22Rv1 (cell line): ENCODE results near the gene TSPAN5.

Source experiments
- CTCF ChIP-seq: fragments of 450-650 bp; IDR thresholded peaks from 2 replicates; pipeline ENCODE4 v1.5.1; 2017; ENCODE audit warnings: mild to moderate bottlenecking
- ZFX ChIP-seq: fragments of 450-650 bp; IDR thresholded peaks from 2 replicates; pipeline ENCODE4 v1.6.1; 2017; ENCODE audit warnings: antibody characterized with exemption, borderline replicate concordance

GRCh38 chr4:98539741-98540140 is 118.7 kb downstream of the TSPAN5 start:
- no peak for TF ChIP-seq CTCF
- no peak for TF ChIP-seq ZFX
